ENCODE data around the gene CPS1.

DNA sequence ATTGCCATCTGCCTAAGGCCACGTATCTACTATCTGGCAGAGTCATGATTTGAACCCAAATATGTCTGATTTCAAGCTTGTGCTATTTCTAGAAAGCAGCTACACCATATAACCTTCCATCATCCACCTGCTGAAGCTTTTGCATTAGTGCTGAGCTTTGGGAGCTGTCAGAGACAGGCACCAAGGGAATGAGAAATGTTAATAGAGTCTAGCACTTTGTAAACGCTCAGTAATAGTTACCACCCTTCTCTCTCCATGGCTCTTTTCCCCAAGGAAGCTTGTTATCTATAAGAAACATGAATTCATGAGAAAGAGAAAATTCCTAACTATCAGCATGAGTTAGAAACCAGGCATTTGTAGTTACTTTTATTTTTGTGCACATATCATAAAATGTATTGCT, 151.5 kb downstream of the CPS1 start:
- TF ChIP-seq EZH2 (IDR thresholded peaks at IDR 0.05; ENCODE audit: low read depth, unreplicated experiment): no peak
- TF ChIP-seq, protein P1, sequence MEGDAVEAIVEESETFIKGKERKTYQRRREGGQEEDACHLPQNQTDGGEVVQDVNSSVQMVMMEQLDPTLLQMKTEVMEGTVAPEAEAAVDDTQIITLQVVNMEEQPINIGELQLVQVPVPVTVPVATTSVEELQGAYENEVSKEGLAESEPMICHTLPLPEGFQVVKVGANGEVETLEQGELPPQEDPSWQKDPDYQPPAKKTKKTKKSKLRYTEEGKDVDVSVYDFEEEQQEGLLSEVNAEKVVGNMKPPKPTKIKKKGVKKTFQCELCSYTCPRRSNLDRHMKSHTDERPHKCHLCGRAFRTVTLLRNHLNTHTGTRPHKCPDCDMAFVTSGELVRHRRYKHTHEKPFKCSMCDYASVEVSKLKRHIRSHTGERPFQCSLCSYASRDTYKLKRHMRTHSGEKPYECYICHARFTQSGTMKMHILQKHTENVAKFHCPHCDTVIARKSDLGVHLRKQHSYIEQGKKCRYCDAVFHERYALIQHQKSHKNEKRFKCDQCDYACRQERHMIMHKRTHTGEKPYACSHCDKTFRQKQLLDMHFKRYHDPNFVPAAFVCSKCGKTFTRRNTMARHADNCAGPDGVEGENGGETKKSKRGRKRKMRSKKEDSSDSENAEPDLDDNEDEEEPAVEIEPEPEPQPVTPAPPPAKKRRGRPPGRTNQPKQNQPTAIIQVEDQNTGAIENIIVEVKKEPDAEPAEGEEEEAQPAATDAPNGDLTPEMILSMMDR (conservative IDR thresholded peaks at IDR 0.05; ENCODE audit: low read depth in 2 of 2): no peak
- TF ChIP-seq POLR2AphosphoS5 (IDR thresholded peaks at IDR 0.05; ENCODE audit: low read depth): no peak
- no peak for TF ChIP-seq EZH2phosphoT487 (IDR thresholded peaks at IDR 0.05; ENCODE audit: unreplicated experiment)
